GM21528 (cell line): ENCODE data around the gene BCAS3.
"Not testable (repeated sequence)": the region's sequence is repeated elsewhere in the genome, so short reads cannot be mapped to it uniquely, and the experiment has no call there.

ENCODE experiments used
- ATAC-seq: cut with Tn5 transposase; IDR thresholded peaks from one replicate; pipeline ENCODE4 v1.9.1; 2021; ENCODE audit warnings: mild to moderate bottlenecking, moderate library complexity; ENCODE audit not compliant: unreplicated experiment, low FRiP score

Gene BCAS3

GRCh38 chr17:61338874-61339478 lies 661.3 kb downstream of the BCAS3 start:
- ATAC-seq: no peak

GRCh38 chr17:61340431-61341209 lies 663.0 kb downstream of the BCAS3 start:
- no peak for ATAC-seq

GRCh38 chr17:61343576-61343975 lies 665.9 kb downstream of the BCAS3 start:
- no peak for ATAC-seq

- no peak for ATAC-seq
Observed at GRCh38 chr17:61345061-61345460, 667.4 kb downstream of the BCAS3 start.

GRCh38 chr17:61345825-61346666 lies 668.4 kb downstream of the BCAS3 start:
- no peak for ATAC-seq

- no peak for ATAC-seq
Observed at GRCh38 chr17:61349350-61349749, 671.7 kb downstream of the BCAS3 start.

- no peak for ATAC-seq
Observed at GRCh38 chr17:61351745-61352407, 674.2 kb downstream of the BCAS3 start.

- ATAC-seq: no peak
Observed at GRCh38 chr17:61352408-61352770, 674.7 kb downstream of the BCAS3 start.

- ATAC-seq: no peak
Observed at GRCh38 chr17:61352781-61353491, 675.3 kb downstream of the BCAS3 start.

GRCh38 chr17:61353615-61354014 lies 676.0 kb downstream of the BCAS3 start:
- ATAC-seq: no peak

- ATAC-seq: no peak
Observed at GRCh38 chr17:61354895-61355874, 677.5 kb downstream of the BCAS3 start.

- ATAC-seq: not testable (repeated sequence)
Observed at GRCh38 chr17:61357061-61357460, 679.4 kb downstream of the BCAS3 start.

- not testable (repeated sequence) for ATAC-seq
Observed at GRCh38 chr17:61359513-61359912, 681.9 kb downstream of the BCAS3 start.

GRCh38 chr17:61360318-61360943 lies 682.8 kb downstream of the BCAS3 start:
- ATAC-seq: no peak

GRCh38 chr17:61361084-61361483 lies 683.4 kb downstream of the BCAS3 start:
- no peak for ATAC-seq

GRCh38 chr17:61362396-61362795 lies 684.7 kb downstream of the BCAS3 start:
- no peak for ATAC-seq

- no peak for ATAC-seq
Observed at GRCh38 chr17:61362852-61363600, 685.4 kb downstream of the BCAS3 start.
